ENCODE results near the gene WDR37. TPM values are rescaled to one million over a fixed set of nuclear protein-coding genes. Genes with fewer than 3 reads are reported as not detected.

Gene WDR37, protein sequence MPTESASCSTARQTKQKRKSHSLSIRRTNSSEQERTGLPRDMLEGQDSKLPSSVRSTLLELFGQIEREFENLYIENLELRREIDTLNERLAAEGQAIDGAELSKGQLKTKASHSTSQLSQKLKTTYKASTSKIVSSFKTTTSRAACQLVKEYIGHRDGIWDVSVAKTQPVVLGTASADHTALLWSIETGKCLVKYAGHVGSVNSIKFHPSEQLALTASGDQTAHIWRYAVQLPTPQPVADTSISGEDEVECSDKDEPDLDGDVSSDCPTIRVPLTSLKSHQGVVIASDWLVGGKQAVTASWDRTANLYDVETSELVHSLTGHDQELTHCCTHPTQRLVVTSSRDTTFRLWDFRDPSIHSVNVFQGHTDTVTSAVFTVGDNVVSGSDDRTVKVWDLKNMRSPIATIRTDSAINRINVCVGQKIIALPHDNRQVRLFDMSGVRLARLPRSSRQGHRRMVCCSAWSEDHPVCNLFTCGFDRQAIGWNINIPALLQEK
- total RNA-seq: 13.7 and 15.3 TPM in 2 replicates

DNA sequence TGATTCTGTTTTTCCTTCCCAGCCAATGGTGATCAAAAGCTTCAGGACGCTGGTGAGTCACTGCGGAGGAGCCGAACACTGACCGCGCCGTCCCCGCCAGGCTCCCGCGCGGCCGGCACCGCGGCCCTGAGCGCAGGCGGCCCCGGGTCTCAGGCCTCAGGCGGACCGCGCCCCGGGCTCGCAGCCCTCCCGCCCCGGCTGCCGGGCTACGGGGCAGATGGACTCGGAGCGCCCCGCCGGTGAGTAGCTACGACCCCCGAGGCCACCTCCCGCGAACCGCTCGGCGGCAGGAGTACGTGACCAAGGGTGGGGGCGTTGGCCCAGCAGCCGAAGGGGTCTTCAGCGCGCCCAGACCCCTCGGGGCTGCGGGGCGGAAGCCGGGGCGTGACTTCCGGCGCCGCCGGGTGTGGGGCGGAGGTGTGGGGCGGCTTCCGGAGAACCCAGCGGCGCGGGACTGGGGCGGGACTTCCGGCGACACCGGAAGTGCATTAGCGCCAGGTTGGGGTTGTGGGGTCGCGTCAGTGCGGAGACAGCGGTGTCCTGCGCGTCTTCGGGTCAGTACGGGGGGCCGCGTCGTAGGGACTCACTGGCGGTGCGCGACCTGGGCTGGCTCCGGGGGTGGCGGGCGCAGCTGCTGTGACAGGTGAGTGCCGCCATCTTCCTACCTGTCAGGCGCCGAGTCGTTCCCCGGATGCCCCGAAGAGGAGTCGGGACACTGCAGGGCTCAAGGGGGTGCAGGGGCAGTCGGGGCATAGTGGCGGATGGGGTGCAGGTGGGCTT is at the start of gene WDR37:
Gene WDR37, plus strand, starts transcription at position 60 of the 780 bp plus-strand sequence. CDS start 15,771 bp downstream, outside the sequence.

DNA sequence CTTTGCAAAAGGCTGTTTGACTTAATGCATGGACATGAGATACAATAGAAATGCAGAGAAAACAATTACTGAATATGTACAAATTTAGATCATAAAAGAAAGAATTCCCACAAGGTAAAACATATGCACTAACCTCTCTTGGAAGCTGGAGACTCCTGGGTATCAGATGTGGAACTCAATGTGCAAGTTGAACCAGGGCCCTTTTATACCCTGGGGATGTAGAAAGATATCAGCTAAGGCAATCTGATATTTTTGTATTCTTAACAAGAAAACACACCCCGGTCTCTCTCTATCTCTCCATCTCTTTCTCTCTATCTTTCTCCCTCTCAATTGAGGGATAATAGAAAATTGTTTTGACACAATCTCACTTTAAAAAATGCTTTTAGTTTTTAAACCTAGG is 30.5 kb upstream of the WDR37 start, which contains the start of gene IDI2:
Gene IDI2, minus strand, starts transcription at position 177 of the 400 bp plus-strand sequence. CDS start 1,136 bp downstream, outside the sequence.

DNA sequence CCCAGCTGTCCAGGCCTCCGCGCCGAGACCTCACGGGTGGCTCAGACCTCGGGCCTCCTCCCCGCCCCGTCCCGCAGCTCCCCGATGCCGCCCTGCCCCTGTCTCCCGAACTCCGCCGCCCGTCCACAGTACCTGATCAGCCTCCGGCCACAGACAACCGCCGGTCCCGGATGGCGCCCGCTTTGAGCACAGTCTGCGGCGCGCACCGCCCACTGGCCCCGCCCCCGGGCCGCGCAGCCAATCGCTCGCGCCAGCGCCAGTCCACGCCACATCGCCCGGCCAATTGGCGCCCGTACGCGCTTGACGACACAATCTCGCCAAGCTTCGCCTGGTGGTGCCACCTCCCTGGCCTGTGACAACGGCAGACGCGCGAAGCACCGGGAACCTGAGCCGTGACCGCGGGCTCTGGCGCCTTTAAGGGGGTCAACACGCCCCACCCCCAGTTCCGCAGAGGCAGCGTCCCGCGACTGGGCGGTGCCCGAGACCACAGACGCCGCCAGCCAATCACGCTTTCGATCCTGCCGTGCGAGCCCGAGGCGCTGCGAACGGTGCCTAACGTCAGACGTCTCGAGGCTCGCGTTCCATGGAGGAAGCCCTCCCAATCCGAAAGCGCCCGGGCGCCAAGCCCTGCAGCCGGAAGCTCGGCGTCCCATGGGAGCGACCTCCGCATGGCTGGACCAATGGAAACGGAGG is 7.3 kb upstream of the WDR37 start, which contains the start of gene IDI1:
Gene IDI1, minus strand, starts transcription at position 388 of the 693 bp plus-strand sequence. Its CDS starts 116 bp downstream, at position 272.

Other genes starting within 250 kb of the WDR37 start
- gene LARP4B, start 124.7 kb upstream of the WDR37 start, total RNA-seq: 46.6 and 55.1 TPM in 2 replicates
- gene GTPBP4, start 68.0 kb upstream of the WDR37 start, total RNA-seq: 27.4 and 30.1 TPM in 2 replicates
- not detected in 2 replicates for gene IDI2, start 30.5 kb upstream of the WDR37 start, total RNA-seq
- 63.8 and 68.9 TPM in 2 replicates for gene IDI1, start 7.3 kb upstream of the WDR37 start, total RNA-seq

Data from articular chondrocyte of knee joint (primary cell).